ENCODE measurements around the gene NINJ1. TPM values are rescaled to one million over a fixed set of nuclear protein-coding genes. Genes with fewer than 3 reads are reported as not detected.

NINJ1 gene
- total and polyA plus RNA-seq, 2 of the 8 experiments (the other 6 are each of a cell fraction or from before 2014, with no cell fraction given), result 28.2 to 65.6 TPM

DNA sequence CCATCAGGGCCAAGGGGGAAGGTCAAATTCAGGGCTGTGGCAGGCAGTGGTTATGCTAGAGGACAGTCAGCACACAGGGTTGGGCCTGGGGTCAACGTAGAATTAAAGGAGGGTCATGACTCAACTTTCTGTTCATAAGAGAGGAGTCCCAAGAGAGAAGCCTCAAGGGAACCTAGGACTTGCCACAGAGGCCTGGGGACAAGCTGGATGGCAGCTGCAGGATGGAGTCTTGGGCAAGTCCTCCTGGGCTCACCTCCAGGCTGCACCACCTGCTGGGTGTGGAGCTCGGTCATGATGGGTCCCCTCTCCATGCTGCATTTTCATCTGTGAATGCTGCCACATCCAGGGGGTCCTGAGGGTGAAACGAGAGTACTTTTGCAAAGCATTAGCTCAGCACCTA, 40.9 kb upstream of the NINJ1 start:
- FAIRE-seq, result no peak
- H3K9me3 ChIP-seq (ENCODE audit: insufficient read depth in 2 of 2, low read depth in 1 of 2, low read length in 1 of 2), result no peaks in the 10 kb centered on the region
- no peak overlapping the region for H2AFZ ChIP-seq (ENCODE audit: low read length)
- peaks cover 0 to 2% (median 0%) of the 10 kb centered on the region in 4 experiments; a peak in 1 of 7 replicates for H3K4me1 ChIP-seq (replicated peaks in 1 of 4; ENCODE audit: control insufficient read depth in 3 of 4, insufficient read depth in 4 of 4, low read length in 3 of 4)
- H2BK120ac ChIP-seq (replicated peaks; ENCODE audit: low read depth, low read length), result no peak overlapping the region
- no peak overlapping the region for H3K9ac ChIP-seq (replicated peaks in 1 of 4; ENCODE audit: extremely low read depth in 1 of 4, low read depth in 3 of 4, low read length in 3 of 4)
- H2BK5ac ChIP-seq (ENCODE audit: low read depth, low read length), result no peak overlapping the region
- H3K36me3 ChIP-seq (ENCODE audit: control insufficient read depth in 2 of 4, insufficient read depth in 4 of 4, low read length in 3 of 4), result no peaks in the 10 kb centered on the region
- no peak overlapping the region for H4K5ac ChIP-seq (ENCODE audit: insufficient read length, low read depth, low read length)
- no peak for TF ChIP-seq HDAC6 (IDR thresholded peaks at IDR 0.05; ENCODE audit: low read depth, low read length)
- TF ChIP-seq RBBP5 (IDR thresholded peaks at IDR 0.05; ENCODE audit: borderline replicate concordance, low read depth, low read length), result no peak
- no peak for TF ChIP-seq POLR2AphosphoS5 (IDR thresholded peaks at IDR 0.05; ENCODE audit: low read depth, low read length)
- no peak for TF ChIP-seq SIX5 (IDR thresholded peaks at IDR 0.05; ENCODE audit: low read depth, low read length)
- TF ChIP-seq HDAC2 (IDR thresholded peaks at IDR 0.05; ENCODE audit: borderline replicate concordance in 1 of 2, low read depth in 2 of 2, low read length in 2 of 2), result no peak
- no peak for TF ChIP-seq SAP30 (IDR thresholded peaks at IDR 0.05; ENCODE audit: insufficient read depth, insufficient replicate concordance, low read length)
- TF ChIP-seq CHD1 (IDR thresholded peaks at IDR 0.05; ENCODE audit: low read depth, low read length), result no peak
- TF ChIP-seq SIRT6 (IDR thresholded peaks at IDR 0.05; ENCODE audit: low read length), result no peak
- TF ChIP-seq TEAD4 (IDR thresholded peaks at IDR 0.05; ENCODE audit: low read depth, low read length), result no peak
- TF ChIP-seq FOSL1 (IDR thresholded peaks at IDR 0.05; ENCODE audit: insufficient read depth, low read depth, low read length), result no peak
- TF ChIP-seq RFX5 (IDR thresholded peaks at IDR 0.05; ENCODE audit: borderline replicate concordance, low read depth, low read length), result no peak
- 87% methylated on average over 3 of the region's 3 CpGs; no CpG with 5 or more reads in 1 of the 2 experiments for WGBS, 2 experiments (ENCODE audit: extremely low coverage in 1 of 2, insufficient coverage in 1 of 2, insufficient read length in 1 of 2, insufficient replicate concordance in 2 of 2, low coverage in 1 of 2, low lambda C conversion rate in 2 of 2, missing lambda C conversion rate in 1 of 2)
- H3K4me2 ChIP-seq (ENCODE audit: insufficient read depth in 1 of 2, low read depth in 2 of 2, low read length in 2 of 2), result no peak overlapping the region
- H4K20me1 ChIP-seq (replicated peaks in 1 of 2; ENCODE audit: control insufficient read depth in 1 of 2, insufficient read depth in 2 of 2, low read length in 2 of 2), result no peaks in the 10 kb centered on the region
- ChIA-PET POLR2A (ENCODE audit: partially characterized antibody) (no interaction called here), CTCF (ENCODE audit: partially characterized antibody) (interaction anchor here (0.8 to 1.9 kb wide), 9 partner anchors 9 to 127 kb away, joined by 3 to 6 read pairs (median 3); partner anchors contain the start of gene WNK2)
- H3K14ac ChIP-seq (ENCODE audit: insufficient read length), result no peak overlapping the region
- H3K79me1 ChIP-seq (ENCODE audit: low read depth, low read length), result no peaks in the 10 kb centered on the region
- no peaks in the 10 kb centered on the region for H3K23me2 ChIP-seq (ENCODE audit: low read depth, low read length)
- H3K23ac ChIP-seq (ENCODE audit: insufficient read length), result no peak overlapping the region
- H3K56ac ChIP-seq (replicated peaks; ENCODE audit: insufficient read length, low read depth, low read length), result no peak overlapping the region
- no peak overlapping the region for H2AK5ac ChIP-seq (ENCODE audit: low read depth, low read length)
- H3K4me3 ChIP-seq (ENCODE audit: extremely low read depth in 1 of 4, insufficient read depth in 2 of 4, low read depth in 3 of 4, low read length in 4 of 4), result no peak overlapping the region
- no peak for DNase-seq (ENCODE audit: low read depth in 1 of 2, low spot score in 2 of 2)
- H2BK12ac ChIP-seq (ENCODE audit: low read depth, low read length), result no peak overlapping the region
- H4K8ac ChIP-seq (ENCODE audit: extremely low read depth, insufficient read depth, low read length), result no peak overlapping the region
- no peak overlapping the region for H2BK20ac ChIP-seq (ENCODE audit: low read length)
- no peaks in the 10 kb centered on the region; a peak in 1 of 7 replicates for H3K27me3 ChIP-seq (replicated peaks in 1 of 4; ENCODE audit: control insufficient read depth in 3 of 4, extremely low read depth in 1 of 4, insufficient read depth in 3 of 4, low read length in 3 of 4)
- H3K18ac ChIP-seq (ENCODE audit: extremely low read depth, low read length), result no peak overlapping the region
- H3K4ac ChIP-seq (replicated peaks; ENCODE audit: insufficient read length, low read depth, low read length), result no peak overlapping the region
- H3K79me2 ChIP-seq (ENCODE audit: control insufficient read depth in 1 of 2, insufficient read depth in 2 of 2, low read length in 2 of 2), result no peaks in the 10 kb centered on the region
- no peak overlapping the region for H3K27ac ChIP-seq (ENCODE audit: low read depth, low read length)
- no peak overlapping the region for H4K91ac ChIP-seq (replicated peaks; ENCODE audit: insufficient read length, low read length)
- H2BK15ac ChIP-seq (ENCODE audit: low read length), result no peak overlapping the region

Data from H1 (cell line).